IMR-90 (cell line): Measurements from ENCODE around the gene PLCH2. TPM values are rescaled to one million over a fixed set of nuclear protein-coding genes. Genes with fewer than 3 reads are reported as not detected.

Experiments used
- ATAC-seq: fragments of 200-7000 bp; cut with Tn5 transposase; 2 replicates; pipeline ENCODE4 v1.9.1; 2020; ENCODE audit warnings: low read depth, mild to moderate bottlenecking, moderate library complexity
- BruUV-seq: library from RNA; stranded (reverse); fragments of 400-500 nt; replicated peaks from 2 replicates; lab custom pipeline; 2021; lab: Mats Ljungman, UMichigan
- CTCF ChIA-PET: fragments of 300-600 bp; formaldehyde crosslinking; extraction: SDS; loops from one replicate; lab custom pipeline; 2021; ENCODE audit warnings: antibody characterized with exemption; lab: Yijun Ruan, JAX
- POLR2A ChIA-PET: fragments of 300-600 bp; sonication (Branson Sonifier 250); formaldehyde crosslinking; loops from one replicate; lab custom pipeline; 2022; ENCODE audit warnings: antibody characterized with exemption; ENCODE audit not compliant: unreplicated experiment; lab: Charles Lee
- DNase-seq: peaks from one replicate; pipeline ENCODE4 v3.0.0; 2013
- H2AFZ ChIP-seq: replicated peaks from 2 replicates; pipeline ENCODE3; 2013; ENCODE audit warnings: low read length, mild to moderate bottlenecking; ENCODE audit not compliant: poor library complexity
- H2AK5ac ChIP-seq: 2 replicates; pipeline ENCODE4 v1.6.1; 2013; ENCODE audit warnings: low read depth, low read length, inconsistent platforms
- H2AK9ac ChIP-seq: replicated peaks from 2 replicates; pipeline ENCODE3; 2013; ENCODE audit warnings: mild to moderate bottlenecking, low read depth, low read length, moderate library complexity; ENCODE audit not compliant: poor library complexity
- H2BK120ac ChIP-seq: 2 replicates; pipeline ENCODE4 v1.6.1; 2013; ENCODE audit warnings: low read depth, low read length, inconsistent platforms
- H2BK15ac ChIP-seq: 3 replicates; pipeline ENCODE4 v1.6.1; 2013; ENCODE audit warnings: low read depth, low read length, inconsistent platforms
- H2BK20ac ChIP-seq: 2 replicates; pipeline ENCODE4 v1.6.1; 2013; ENCODE audit warnings: low read depth, mild to moderate bottlenecking, inconsistent platforms, low read length, moderate library complexity
- H2BK5ac ChIP-seq: 2 replicates; pipeline ENCODE4 v1.6.1; 2013; ENCODE audit warnings: mild to moderate bottlenecking, low read depth, low read length, inconsistent platforms; ENCODE audit not compliant: poor library complexity, severe bottlenecking
- H3K14ac ChIP-seq: replicated peaks from 2 replicates; pipeline ENCODE4 v1.6.1; 2013; ENCODE audit warnings: low read depth, low read length, inconsistent platforms
- H3K18ac ChIP-seq: 2 replicates; pipeline ENCODE4 v1.6.1; 2013; ENCODE audit warnings: low read depth, low read length, control low read depth
- H3K23ac ChIP-seq: 2 replicates; pipeline ENCODE4 v1.6.1; 2013; ENCODE audit warnings: low read depth, low read length, inconsistent platforms
- H3K27ac ChIP-seq: 2 replicates; pipeline ENCODE4 v1.5.1; 2013; ENCODE audit warnings: mild to moderate bottlenecking, control low read depth, low read length; ENCODE audit not compliant: insufficient read depth
- H3K27me3 ChIP-seq: 2 replicates; pipeline ENCODE4 v1.6.1; 2013; ENCODE audit warnings: low read length; ENCODE audit not compliant: control insufficient read depth, insufficient read depth
- H3K36me3 ChIP-seq: 2 replicates; pipeline ENCODE4 v1.6.1; 2013; ENCODE audit warnings: low read length, mixed read lengths; ENCODE audit not compliant: control insufficient read depth, insufficient read depth
- H3K4ac ChIP-seq: 2 replicates; pipeline ENCODE4 v1.6.1; 2013; ENCODE audit warnings: low read depth, low read length, inconsistent platforms
- H3K4me1 ChIP-seq: 2 replicates; pipeline ENCODE4 v1.6.1; 2013; ENCODE audit warnings: low read length, mixed read lengths; ENCODE audit not compliant: control insufficient read depth, insufficient read depth
- H3K4me2 ChIP-seq: 2 replicates; pipeline ENCODE4 v1.6.1; 2013; ENCODE audit warnings: low read depth, mild to moderate bottlenecking, control low read depth, low read length, moderate library complexity
- H3K4me3 ChIP-seq: 2 replicates; pipeline ENCODE4 v1.5.1; 2013; ENCODE audit warnings: low read depth, mild to moderate bottlenecking, control low read depth, low read length, moderate library complexity; ENCODE audit not compliant: insufficient read depth
- H3K56ac ChIP-seq: 2 replicates; pipeline ENCODE4 v1.6.1; 2013; ENCODE audit warnings: low read length, inconsistent platforms; ENCODE audit not compliant: insufficient read depth; ENCODE audit errors: extremely low read depth
- H3K79me1 ChIP-seq, 2 experiments: 2 replicates each; pipeline ENCODE4 v1.6.1; 2013; ENCODE audit warnings: low read length in 2 of 2, inconsistent platforms in 1 of 2, low read depth in 1 of 2
- H3K9ac ChIP-seq: 2 replicates; pipeline ENCODE4 v1.6.1; 2013; ENCODE audit warnings: low read depth, low read length, control low read depth
- H3K9me1 ChIP-seq: 2 replicates; pipeline ENCODE4 v1.6.1; 2013; ENCODE audit warnings: low read length, inconsistent platforms; ENCODE audit not compliant: insufficient read depth
- H3K9me3 ChIP-seq: 2 replicates; pipeline ENCODE4 v1.6.1; 2013; ENCODE audit warnings: low read length; ENCODE audit not compliant: control insufficient read depth, insufficient read depth
- H4K20me1 ChIP-seq: 2 replicates; pipeline ENCODE4 v1.6.1; 2013; ENCODE audit warnings: low read length, inconsistent platforms; ENCODE audit not compliant: insufficient read depth
- H4K5ac ChIP-seq: 2 replicates; pipeline ENCODE4 v1.6.1; 2013; ENCODE audit warnings: mild to moderate bottlenecking, low read depth, low read length, control low read depth
- H4K8ac ChIP-seq, 2 experiments: 2 replicates each; pipeline ENCODE4 v1.6.1; 2013; ENCODE audit warnings: low read depth in 2 of 2, low read length in 2 of 2, control low read depth in 1 of 2, inconsistent platforms in 1 of 2
- H4K91ac ChIP-seq: 2 replicates; pipeline ENCODE4 v1.6.1; 2013; ENCODE audit warnings: low read depth, low read length, inconsistent platforms; ENCODE audit not compliant: insufficient read depth
- BHLHE40 ChIP-seq: fragments of 150-350 bp; IDR thresholded peaks from 2 replicates; pipeline ENCODE4 v1.6.1; 2016; ENCODE audit warnings: mild to moderate bottlenecking, low read depth, low read length
- CEBPB ChIP-seq: IDR thresholded peaks from 2 replicates; pipeline ENCODE4 v1.6.1; 2012; ENCODE audit warnings: low read depth, low read length, improper control_type of control experiment
- CHD1 ChIP-seq: IDR thresholded peaks from 2 replicates; pipeline ENCODE4 v1.6.1; 2012; ENCODE audit warnings: low read depth, low read length, improper control_type of control experiment
- MAFK ChIP-seq: IDR thresholded peaks from 2 replicates; pipeline ENCODE4 v1.6.1; 2012; ENCODE audit warnings: low read depth, low read length, improper control_type of control experiment
- MAZ ChIP-seq: IDR thresholded peaks from 2 replicates; pipeline ENCODE4 v1.6.1; 2012; ENCODE audit warnings: low read depth, mild to moderate bottlenecking, low read length, improper control_type of control experiment, moderate library complexity, borderline replicate concordance
- MXI1 ChIP-seq: IDR thresholded peaks from 2 replicates; pipeline ENCODE4 v1.6.1; 2012; ENCODE audit warnings: low read depth, mild to moderate bottlenecking, low read length, moderate library complexity, borderline replicate concordance
- NFE2L2 ChIP-seq: fragments of 150-350 bp; IDR thresholded peaks from 2 replicates; pipeline ENCODE4 v1.6.1; 2016; ENCODE audit warnings: low read depth, mild to moderate bottlenecking, low read length
- POLR2A ChIP-seq: IDR thresholded peaks from 2 replicates; pipeline ENCODE4 v1.6.1; 2012; ENCODE audit warnings: mild to moderate bottlenecking, low read depth, low read length
- RAD21 ChIP-seq: IDR thresholded peaks from 2 replicates; pipeline ENCODE4 v1.6.1; 2012; ENCODE audit warnings: low read length, improper control_type of control experiment
- RFX5 ChIP-seq: IDR thresholded peaks from 2 replicates; pipeline ENCODE4 v1.8.0; 2012; ENCODE audit warnings: low read depth, mild to moderate bottlenecking, low read length, moderate library complexity
- SMC3 ChIP-seq: fragments of 150-350 bp; IDR thresholded peaks from 2 replicates; pipeline ENCODE4 v1.6.1; 2016; ENCODE audit warnings: low read depth, mild to moderate bottlenecking, antibody characterized with exemption, low read length, moderate library complexity
- WGBS, 2 experiments: methylation state at CpG; one replicate each; pipeline versions ENCODE4 v1.1.5 to v1.1.7; 2013; ENCODE audit warnings: missing lambda C conversion rate in 2 of 2; ENCODE audit not compliant: insufficient read length in 1 of 2; ENCODE audit errors: extremely low coverage in 2 of 2; 5-methylcytosine and 5-hydroxymethylcytosine counted together
- dilution Hi-C: fragments of 300-500 bp; cut with HindIII; formaldehyde crosslinking; loops from one replicate; pipeline ENCODE4 v1.14.3; 2018; ENCODE audit warnings: low sequenced_read_pairs; ENCODE audit not compliant: unreplicated experiment
- in situ Hi-C: fragments of 300-500 bp; cut with MboI; formaldehyde crosslinking; loops from 3 replicates; pipeline ENCODE4 v1.14.3; 2019; ENCODE audit warnings: low sequenced_read_pairs, inconsistent platforms, mixed read lengths
- intact Hi-C: fragments of 100-400 bp; cut with micrococcal nuclease; formaldehyde crosslinking; loops from 2 replicates; pipeline ENCODE4 v1.10.0; 2022
- polyA plus RNA-seq, 3 experiments: library from polyadenylated mRNA; depleted of rRNA; stranded (reverse); fragments of >200 nt; gene quantifications; 2 replicates each; pipeline ENCODE4 v1.2.3, GENCODE V29; 2012; ENCODE audit warnings: low replicate concordance in 1 of 3
- total RNA-seq: library from RNA; depleted of rRNA; stranded (reverse); fragments of >200 nt; gene quantifications from 2 replicates; pipeline ENCODE4 v1.2.3, GENCODE V29; 2012
- TF ChIP-seq, protein P1 (sequence below): fragments of 150-350 bp; IDR thresholded peaks from 2 replicates; pipeline ENCODE4 v1.6.1; 2016; ENCODE audit warnings: low read depth, mild to moderate bottlenecking, low read length, moderate library complexity, borderline replicate concordance
- TF ChIP-seq, protein P2 (sequence below): conservative IDR thresholded peaks from 2 replicates; pipeline ENCODE4 v1.5.1; 2012; ENCODE audit warnings: mild to moderate bottlenecking, low read depth, low read length, improper control_type of control experiment
- TF ChIP-seq, protein P3 (sequence below): fragments of 150-350 bp; IDR thresholded peaks from 2 replicates; pipeline ENCODE4 v1.6.1; 2017; ENCODE audit warnings: mild to moderate bottlenecking, antibody characterized with exemption, low read length, low read depth

PLCH2 gene
- total and polyA plus RNA-seq, 2 of the 4 experiments (the other 2 are of a cell fraction), result 0.18 to 1.9 TPM

DNA sequence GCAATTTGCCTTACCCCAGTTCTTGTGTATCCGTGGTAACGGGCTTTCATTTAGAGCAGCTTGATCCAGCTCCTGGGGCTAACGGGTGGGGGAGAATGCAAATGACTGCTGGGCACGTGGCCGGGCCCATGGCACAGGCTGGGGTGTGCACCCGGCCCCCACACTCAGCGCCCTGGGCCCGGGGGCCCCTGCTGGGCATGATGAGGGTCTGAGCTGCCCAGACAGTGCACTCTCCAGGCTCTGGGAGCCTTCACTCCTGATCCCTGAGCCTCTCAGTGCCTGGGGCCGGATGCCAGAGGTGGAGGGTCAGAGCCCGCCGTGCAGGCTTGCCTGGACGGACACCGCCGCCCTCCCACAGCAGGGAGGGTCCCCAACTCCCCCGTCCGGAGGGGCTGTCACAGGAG is 43.6 kb upstream of the PLCH2 start:
- H2BK5ac ChIP-seq, result no peak overlapping the region
- H4K5ac ChIP-seq, result no peak overlapping the region
- CTCF ChIA-PET, result no interaction called here
- no peaks in the 10 kb centered on the region for H3K4me1 ChIP-seq
- BruUV-seq, result no TSS peak
- H2AFZ ChIP-seq, result no peak overlapping the region
- H2BK15ac ChIP-seq, result no peak overlapping the region
- POLR2A ChIA-PET, result no interaction called here
- H3K14ac ChIP-seq, result no peak overlapping the region
- dilution Hi-C loops (no loop called here), in situ Hi-C loops (loop anchor here (25.0 kb wide), 1 partner anchor 630 kb away; the partner anchor contains the start of gene PRDM16), intact Hi-C loops (loop anchor here (5.0 kb wide), 1 partner anchor 115 kb away; no protein-coding TSS in a partner anchor)
- WGBS, 2 experiments, result 10% methylated on average over 9 of the region's 16 CpGs; no CpG with 5 or more reads in 1 of the 2 experiments
- TF ChIP-seq RAD21, result no peak
- no peak for TF ChIP-seq RFX5
- TF ChIP-seq POLR2A, result no peak
- TF ChIP-seq SMC3, result no peak
- TF ChIP-seq NFE2L2, result no peak
- TF ChIP-seq MAFK, result no peak
- TF ChIP-seq CEBPB, result no peak
- TF ChIP-seq CHD1, result no peak
- TF ChIP-seq, protein P1, sequence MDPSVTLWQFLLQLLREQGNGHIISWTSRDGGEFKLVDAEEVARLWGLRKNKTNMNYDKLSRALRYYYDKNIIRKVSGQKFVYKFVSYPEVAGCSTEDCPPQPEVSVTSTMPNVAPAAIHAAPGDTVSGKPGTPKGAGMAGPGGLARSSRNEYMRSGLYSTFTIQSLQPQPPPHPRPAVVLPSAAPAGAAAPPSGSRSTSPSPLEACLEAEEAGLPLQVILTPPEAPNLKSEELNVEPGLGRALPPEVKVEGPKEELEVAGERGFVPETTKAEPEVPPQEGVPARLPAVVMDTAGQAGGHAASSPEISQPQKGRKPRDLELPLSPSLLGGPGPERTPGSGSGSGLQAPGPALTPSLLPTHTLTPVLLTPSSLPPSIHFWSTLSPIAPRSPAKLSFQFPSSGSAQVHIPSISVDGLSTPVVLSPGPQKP, result no peak
- TF ChIP-seq BHLHE40, result no peak
- TF ChIP-seq, protein P2, sequence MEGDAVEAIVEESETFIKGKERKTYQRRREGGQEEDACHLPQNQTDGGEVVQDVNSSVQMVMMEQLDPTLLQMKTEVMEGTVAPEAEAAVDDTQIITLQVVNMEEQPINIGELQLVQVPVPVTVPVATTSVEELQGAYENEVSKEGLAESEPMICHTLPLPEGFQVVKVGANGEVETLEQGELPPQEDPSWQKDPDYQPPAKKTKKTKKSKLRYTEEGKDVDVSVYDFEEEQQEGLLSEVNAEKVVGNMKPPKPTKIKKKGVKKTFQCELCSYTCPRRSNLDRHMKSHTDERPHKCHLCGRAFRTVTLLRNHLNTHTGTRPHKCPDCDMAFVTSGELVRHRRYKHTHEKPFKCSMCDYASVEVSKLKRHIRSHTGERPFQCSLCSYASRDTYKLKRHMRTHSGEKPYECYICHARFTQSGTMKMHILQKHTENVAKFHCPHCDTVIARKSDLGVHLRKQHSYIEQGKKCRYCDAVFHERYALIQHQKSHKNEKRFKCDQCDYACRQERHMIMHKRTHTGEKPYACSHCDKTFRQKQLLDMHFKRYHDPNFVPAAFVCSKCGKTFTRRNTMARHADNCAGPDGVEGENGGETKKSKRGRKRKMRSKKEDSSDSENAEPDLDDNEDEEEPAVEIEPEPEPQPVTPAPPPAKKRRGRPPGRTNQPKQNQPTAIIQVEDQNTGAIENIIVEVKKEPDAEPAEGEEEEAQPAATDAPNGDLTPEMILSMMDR, result no peak
- no peak for TF ChIP-seq MAZ
- TF ChIP-seq MXI1, result no peak
- TF ChIP-seq, protein P3, sequence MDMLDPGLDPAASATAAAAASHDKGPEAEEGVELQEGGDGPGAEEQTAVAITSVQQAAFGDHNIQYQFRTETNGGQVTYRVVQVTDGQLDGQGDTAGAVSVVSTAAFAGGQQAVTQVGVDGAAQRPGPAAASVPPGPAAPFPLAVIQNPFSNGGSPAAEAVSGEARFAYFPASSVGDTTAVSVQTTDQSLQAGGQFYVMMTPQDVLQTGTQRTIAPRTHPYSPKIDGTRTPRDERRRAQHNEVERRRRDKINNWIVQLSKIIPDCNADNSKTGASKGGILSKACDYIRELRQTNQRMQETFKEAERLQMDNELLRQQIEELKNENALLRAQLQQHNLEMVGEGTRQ, result no peak
- no peak overlapping the region for H3K9ac ChIP-seq
- no peak overlapping the region for H2BK120ac ChIP-seq
- H3K4me2 ChIP-seq, result no peak overlapping the region
- no peak overlapping the region for H3K18ac ChIP-seq
- H2AK9ac ChIP-seq, result no peak overlapping the region
- H3K27me3 ChIP-seq, result peaks cover 48% of the 10 kb centered on the region
- no peak overlapping the region for H4K8ac ChIP-seq
- no peaks in the 10 kb centered on the region for H3K9me1 ChIP-seq
- no peak overlapping the region for H3K4ac ChIP-seq
- H4K20me1 ChIP-seq, result no peaks in the 10 kb centered on the region; the same call in 1 of the 2 replicates
- peaks cover 5% of the 10 kb centered on the region; the same call in 1 of the 2 replicates for H3K9me3 ChIP-seq
- H3K56ac ChIP-seq, result no peak overlapping the region
- H3K23ac ChIP-seq, result no peak overlapping the region
- no peak overlapping the region for H2BK20ac ChIP-seq
- no peak overlapping the region for H3K4me3 ChIP-seq
- no peaks in the 10 kb centered on the region for H3K36me3 ChIP-seq
- DNase-seq (no peak), ATAC-seq (no peak)
- no peak overlapping the region for H4K91ac ChIP-seq
- H3K79me1 ChIP-seq, result no peaks in the 10 kb centered on the region
- H2AK5ac ChIP-seq, result no peak overlapping the region
- H3K27ac ChIP-seq, result no peak overlapping the region
